HCEC 1CT (cell line): ENCODE results near the gene FOXA1.

ENCODE experiments used
- DNase-seq: peaks from one replicate; pipeline ENCODE4 v3.0.0-alpha.2; 2017

The FOXA1 gene

DNA sequence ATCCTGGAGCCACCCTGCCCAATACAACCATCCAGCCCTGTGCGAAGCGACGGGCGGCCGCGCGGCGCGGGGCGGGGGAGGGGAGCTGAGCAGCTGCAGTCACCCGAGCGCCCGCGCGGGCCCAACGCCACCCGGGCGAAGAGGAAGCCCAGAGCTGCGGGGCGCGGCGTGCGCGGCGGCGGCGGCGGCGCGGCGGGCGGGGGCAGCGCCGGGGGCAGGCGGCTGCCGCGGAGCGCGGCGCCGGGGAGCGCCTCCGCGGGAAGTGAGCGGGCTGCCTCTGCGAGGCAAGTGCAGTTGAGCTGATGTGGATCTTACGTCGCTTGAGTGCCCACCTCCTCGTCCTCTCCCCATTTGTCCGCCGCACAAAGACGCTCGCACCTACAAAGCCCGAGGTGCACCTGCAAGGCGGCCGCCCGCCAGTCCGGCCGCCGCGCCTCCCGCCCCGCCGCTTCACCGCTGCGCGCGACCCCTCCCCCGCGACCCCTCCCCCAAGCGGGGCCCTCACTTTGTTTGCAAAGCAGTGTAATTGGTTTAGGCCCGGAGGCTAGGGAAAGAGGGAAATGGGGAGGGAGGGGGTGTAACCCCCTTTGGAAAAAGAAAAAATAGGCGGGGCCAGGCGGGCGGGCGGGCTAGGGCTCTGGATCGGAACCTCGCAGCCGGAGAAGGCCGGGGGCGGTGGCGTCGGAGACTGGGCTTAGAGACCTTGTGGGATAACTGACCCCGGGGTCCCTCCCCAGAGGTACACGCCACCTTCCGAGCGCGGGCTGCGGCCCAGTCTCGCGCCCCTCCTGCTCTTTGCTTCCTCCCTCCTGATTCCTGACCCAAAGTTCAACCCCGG, at the start of gene FOXA1, which contains the start of gene TTC6:
FOXA1 (minus strand) TSS at position 279 of the 838 bp plus-strand sequence; CDS start at position 2, 277 bp downstream.
TTC6 (plus strand) TSS at position 659 of the 838 bp plus-strand sequence. CDS start 26,436 bp downstream, outside the sequence.
- DNase-seq, result no peak

DNA sequence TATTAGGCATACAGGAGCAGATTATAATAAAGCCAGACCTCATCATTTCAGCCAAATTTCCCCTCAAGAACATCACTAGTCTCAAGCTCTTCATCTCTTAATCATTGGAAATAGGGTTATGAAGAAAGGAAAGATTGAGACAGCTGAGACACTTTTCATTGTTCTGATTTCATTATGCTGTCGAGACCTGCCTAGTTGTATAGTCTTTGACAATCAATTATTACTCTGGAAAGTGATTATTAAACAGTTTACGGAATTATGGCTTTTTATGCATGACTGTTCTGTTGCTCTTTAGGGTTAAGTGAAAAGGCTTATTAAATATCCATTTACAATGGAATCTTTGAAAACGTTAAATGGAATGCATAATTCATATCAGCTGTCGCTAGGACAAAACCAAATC, 48.7 kb upstream of the FOXA1 start:
- no peak for DNase-seq

- DNase-seq, result no peak
Measured at GRCh38 chr14:37642125-37642524, 47.1 kb upstream of the FOXA1 start.

- DNase-seq, result no peak
Measured at GRCh38 chr14:37641117-37641516, 46.1 kb upstream of the FOXA1 start.

DNA sequence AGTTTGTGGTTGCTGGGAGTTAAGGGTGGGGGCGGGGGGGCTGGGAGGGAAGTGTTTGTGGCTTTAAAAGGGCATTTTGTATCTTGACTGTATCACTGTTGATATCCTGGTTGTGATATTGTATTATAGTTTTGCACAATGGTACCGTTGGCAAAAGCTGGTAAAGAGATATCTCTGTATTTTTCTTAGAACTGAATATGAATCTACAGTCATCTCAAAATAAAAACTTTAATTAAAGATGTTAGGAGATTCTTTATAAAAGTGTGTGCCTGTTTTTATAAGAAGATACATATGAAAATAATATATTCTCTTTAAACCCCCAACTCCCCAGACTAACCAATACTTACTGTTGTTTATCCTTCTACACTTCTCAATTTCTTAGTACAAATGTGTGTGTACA, 43.5 kb upstream of the FOXA1 start:
- no peak for DNase-seq

GRCh38 chr14:37637341-37637740, 42.3 kb upstream of the FOXA1 start:
- no peak for DNase-seq

- DNase-seq, result no peak
Measured at GRCh38 chr14:37625597-37626595, 30.8 kb upstream of the FOXA1 start.

- DNase-seq, result no peak
Measured at GRCh38 chr14:37623971-37624370, 28.9 kb upstream of the FOXA1 start.

- DNase-seq, result peak; percentile 75
Measured at GRCh38 chr14:37623426-37623951, 28.4 kb upstream of the FOXA1 start.

DNA sequence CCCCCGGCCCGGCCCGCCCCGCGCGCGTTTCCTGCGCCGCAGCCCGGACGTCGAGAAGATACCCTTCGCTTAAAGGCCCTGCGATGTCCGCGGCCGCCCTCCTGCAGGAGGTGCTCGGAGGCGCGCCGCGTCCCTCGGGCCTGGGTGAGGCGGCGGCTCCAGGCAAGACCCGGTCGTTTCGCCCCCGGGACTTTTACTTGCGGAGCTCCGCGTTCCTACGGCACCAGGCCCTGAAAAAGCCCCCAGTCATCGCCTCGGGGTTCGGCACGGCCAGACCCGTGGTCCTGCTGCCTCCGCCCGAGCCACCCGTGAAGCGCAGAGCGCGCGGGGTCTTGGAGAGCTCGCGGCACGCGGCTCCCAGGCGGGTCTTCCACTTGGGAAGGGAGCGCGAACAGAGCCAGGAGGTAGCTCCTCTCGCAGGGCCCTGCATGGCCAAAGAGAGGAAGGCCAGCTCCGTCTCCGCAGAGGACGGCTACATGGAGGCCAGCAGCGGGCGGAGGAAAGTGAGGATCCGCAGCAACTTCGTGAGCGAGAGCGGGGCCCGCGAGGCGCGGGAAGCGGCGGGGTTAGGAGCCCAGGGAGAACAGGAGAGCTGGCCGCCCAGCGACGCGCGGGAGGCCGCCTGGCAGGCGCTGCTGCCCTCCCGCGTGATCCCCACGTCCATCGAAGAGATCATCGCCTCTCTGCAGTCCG, 27.3 kb upstream of the FOXA1 start:
- no peak for DNase-seq

GRCh38 chr14:37620856-37621255, 25.8 kb upstream of the FOXA1 start:
- DNase-seq, result no peak

DNA sequence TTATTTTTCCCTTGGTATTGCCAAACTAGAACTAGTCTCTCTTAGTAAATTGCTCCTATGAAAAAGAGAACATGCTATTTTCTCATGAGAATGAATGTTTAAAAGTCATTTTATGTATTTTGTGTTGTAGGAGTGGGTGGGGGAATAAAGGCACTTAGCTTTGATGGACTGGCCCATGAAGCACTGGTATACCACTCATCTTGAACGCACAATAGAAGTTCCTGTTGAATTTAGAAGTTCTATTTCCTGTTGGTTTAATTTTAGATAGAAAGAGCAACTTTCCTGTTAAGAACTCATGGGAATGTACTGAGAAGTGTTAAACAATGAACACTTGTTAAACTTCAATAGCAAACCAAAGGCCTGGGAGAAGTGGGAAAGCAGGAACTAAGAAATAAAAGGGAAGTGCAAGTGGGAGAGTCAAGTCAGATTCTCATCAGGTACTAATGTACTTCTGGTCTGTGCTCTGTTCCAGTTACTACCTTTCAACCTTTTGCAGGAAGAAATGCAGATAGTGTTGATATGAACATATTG, 23.5 kb upstream of the FOXA1 start:
- DNase-seq, result no peak

GRCh38 chr14:37617864-37618365, 22.9 kb upstream of the FOXA1 start:
- no peak for DNase-seq

- no peak for DNase-seq
Measured at GRCh38 chr14:37616853-37617252, 21.8 kb upstream of the FOXA1 start.

- no peak for DNase-seq
Measured at GRCh38 chr14:37615582-37616289, 20.7 kb upstream of the FOXA1 start.

- DNase-seq, result no peak
Measured at GRCh38 chr14:37610945-37611523, 16.0 kb upstream of the FOXA1 start.

DNA sequence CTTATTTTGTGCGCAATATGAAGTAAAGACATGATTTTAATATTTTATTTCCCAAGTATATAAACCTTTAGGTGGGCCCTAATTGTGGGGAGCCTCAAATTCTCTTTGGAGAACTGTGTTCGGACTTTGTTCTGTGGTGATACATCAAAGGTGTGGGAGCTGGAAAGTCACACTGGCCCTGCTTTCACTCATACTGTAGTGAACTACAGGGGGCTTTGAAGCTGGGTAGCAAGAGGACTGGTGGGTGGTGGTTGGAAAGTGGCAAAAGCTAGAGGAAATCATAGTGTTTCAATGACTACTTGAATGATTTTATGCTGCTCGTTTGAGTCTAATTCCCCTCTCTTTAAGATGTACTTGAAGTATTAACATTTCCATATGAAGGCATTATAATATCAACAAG, 13.6 kb upstream of the FOXA1 start:
- no peak for DNase-seq

DNA sequence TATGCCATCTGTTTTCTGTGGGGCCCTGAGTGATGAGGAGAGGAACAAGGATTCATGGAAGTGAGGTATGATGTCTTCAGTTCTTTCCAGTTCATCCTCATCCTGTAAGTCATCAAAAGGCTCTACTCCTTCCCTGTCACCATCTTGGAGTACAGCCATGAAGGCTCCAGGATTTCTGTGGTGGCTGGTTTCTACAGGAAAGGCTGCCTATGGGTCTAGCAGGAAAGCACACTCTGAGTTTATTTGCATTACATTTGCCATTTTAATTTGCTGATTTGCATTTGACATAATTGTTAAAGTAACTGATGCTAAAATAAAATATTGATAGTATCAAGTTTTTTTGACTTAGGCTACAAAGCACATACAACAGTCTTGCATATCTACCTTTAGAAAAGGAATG, 11.6 kb upstream of the FOXA1 start:
- no peak for DNase-seq

DNA sequence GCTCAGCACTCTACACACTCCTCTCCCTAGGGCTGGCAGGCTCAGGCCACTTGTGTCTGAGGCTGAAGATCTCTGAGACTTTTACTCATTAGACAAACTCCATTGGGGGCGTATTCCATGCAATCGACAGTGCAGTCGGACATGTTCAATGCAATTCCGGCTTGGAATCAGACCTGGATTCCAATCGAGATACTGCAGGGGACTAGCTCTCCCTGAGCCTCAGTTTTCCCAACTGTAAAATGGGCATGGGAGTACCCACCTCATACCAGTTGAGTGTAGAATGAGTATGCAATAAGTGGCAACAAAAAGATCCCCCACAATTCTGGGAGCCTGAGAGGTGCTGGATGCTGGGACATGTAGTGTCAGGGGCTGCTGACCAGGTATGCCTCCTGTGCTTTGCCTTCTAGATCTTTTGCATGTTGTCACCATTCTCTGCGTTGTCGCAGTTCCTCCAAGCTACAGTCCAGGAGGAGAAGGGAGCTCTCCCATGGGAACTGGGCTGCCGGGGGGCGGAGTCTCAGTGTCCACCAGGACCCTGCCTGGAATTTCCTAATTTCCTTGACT, 8.7 kb upstream of the FOXA1 start:
- no peak for DNase-seq

DNA sequence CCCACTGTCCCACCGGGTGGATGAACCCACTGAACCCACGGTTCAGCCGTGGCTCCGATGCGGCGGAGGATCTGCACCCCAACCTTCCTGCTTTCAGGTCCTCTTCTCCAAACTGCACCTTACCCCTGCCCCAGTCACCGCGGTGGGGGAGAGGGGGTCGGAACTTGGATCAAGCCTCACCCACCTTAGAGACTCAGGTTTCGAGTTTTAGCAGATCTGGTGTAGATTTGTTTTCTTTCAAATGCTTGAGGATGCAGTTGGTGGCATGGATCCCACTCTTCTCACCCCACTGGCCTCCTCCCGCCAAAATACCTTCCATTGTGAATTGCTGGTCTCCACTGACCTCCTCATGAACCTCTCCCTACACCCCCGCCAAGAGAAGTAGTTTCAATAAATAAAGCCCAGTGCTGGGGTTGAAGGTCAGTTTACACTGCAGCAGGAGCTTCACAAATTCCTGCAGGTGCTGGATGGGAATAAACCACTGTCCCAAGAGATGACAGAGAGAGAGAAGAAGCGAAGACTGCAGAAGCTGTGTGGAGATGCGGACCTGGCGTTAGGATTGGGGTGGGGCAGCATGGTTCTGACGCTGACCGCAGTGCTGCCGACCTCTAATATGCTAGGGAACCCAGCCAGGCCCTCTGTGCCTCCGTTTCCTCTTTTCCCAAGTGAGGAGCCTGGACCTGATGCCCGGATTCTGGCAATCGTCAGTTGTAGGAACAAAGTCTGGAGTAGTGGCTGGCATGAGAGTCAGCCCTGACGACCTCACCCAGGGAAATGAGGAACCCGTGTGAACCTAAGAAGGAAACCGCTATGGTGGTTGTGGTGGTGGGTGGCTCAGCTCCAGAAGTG, 7.8 kb upstream of the FOXA1 start:
- DNase-seq, result no peak
